Measurements from ENCODE around the gene ADGRD1. TPM values are rescaled to one million over a fixed set of nuclear protein-coding genes. Genes with fewer than 3 reads are reported as not detected.

ADGRD1 gene
- total and polyA plus RNA-seq, 3 experiments from 2014 or later, result 1.1 to 1.3 TPM; not detected in 1

DNA sequence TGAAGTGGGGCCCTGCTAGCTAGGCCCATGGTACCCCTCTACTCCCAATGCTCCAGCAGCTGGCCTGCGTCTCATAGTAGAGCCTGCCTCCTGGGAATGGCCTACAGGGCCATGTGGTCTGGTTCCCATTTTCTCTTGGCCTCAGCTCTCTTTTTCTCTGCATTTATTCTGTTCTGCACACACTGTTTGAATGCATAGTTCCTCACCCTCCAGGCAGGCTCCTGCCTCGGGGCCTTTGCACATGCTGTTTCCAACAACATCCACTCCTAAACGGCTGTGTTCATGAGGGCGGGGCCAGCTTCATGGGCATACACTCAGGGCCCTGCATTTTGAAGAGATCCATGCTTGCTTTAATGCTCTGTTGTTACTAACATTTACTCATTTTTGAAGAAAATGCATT is 204.0 kb downstream of the ADGRD1 start:
- Mint-ChIP-seq H3K27me3 (peaks cover 19 to 29% of the 10 kb centered on the region in 2 donors), H3K27ac (no peak overlapping the region), H3K9me3 (no peaks in the 10 kb centered on the region), H3K4me1 (no peaks in the 10 kb centered on the region), H3K36me3 (no peaks in the 10 kb centered on the region), H3K4me3 (no peak overlapping the region)
- no peaks in the 10 kb centered on the region for H3K27me3 ChIP-seq (ENCODE audit: insufficient read depth, low read length, poor library complexity, severe bottlenecking)
- ChIA-PET CTCF (no interaction called here), POLR2A (no interaction called here)
- no peaks in the 10 kb centered on the region for H3K36me3 ChIP-seq (ENCODE audit: insufficient read depth, low read length)
- DNase-seq, result no peak
- H3K4me3 ChIP-seq (ENCODE audit: low read length), result no peak overlapping the region
- no peaks in the 10 kb centered on the region for H3K4me1 ChIP-seq (ENCODE audit: insufficient read depth, low read length)
- H3K27ac ChIP-seq (ENCODE audit: low read depth, low read length), result no peak overlapping the region
- no peaks in the 10 kb centered on the region for H3K9me3 ChIP-seq (ENCODE audit: low read length)

DNA sequence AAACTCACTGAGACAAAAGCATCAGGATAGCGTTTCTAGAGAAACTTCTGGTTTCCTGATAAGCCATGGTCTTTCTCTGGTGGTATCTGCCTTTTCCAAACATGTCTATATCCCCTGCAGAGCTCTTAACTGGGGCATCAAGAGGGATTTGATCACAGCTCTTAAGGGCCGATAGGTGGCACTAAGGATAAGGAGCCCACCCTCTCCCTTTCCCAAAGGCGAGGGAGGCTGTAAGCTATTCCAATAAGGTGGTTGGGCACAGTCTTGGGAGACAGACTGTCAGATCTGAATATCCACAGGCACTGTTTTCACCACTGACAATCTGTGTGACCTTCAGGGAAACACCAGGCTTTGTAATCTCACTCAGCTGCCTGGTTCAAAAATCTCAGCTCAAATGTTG is 206.0 kb downstream of the ADGRD1 start:
- Histone ChIP-seq H3K4me3 (ENCODE audit: low read length) (no peak overlapping the region), H3K4me1 (ENCODE audit: insufficient read depth, low read length) (no peaks in the 10 kb centered on the region), H3K9me3 (ENCODE audit: low read length) (no peaks in the 10 kb centered on the region), H3K27ac (ENCODE audit: low read depth, low read length) (no peak overlapping the region), H3K27me3 (ENCODE audit: insufficient read depth, low read length, poor library complexity, severe bottlenecking) (no peaks in the 10 kb centered on the region), H3K36me3 (ENCODE audit: insufficient read depth, low read length) (no peaks in the 10 kb centered on the region)
- H3K27ac Mint-ChIP-seq, result no peak overlapping the region
- H3K4me3 Mint-ChIP-seq, result no peak overlapping the region
- no peaks in the 10 kb centered on the region for H3K9me3 Mint-ChIP-seq
- no peaks in the 10 kb centered on the region for H3K4me1 Mint-ChIP-seq
- CTCF ChIA-PET, result no interaction called here
- POLR2A ChIA-PET, result no interaction called here
- H3K36me3 Mint-ChIP-seq, result no peaks in the 10 kb centered on the region
- peaks cover 11 to 13% of the 10 kb centered on the region in 2 donors for H3K27me3 Mint-ChIP-seq
- DNase-seq, result no peak

GRCh38 chr12:131162113-131162512 is 208.4 kb downstream of the ADGRD1 start:
- CTCF ChIA-PET, result no interaction called here
- no peaks in the 10 kb centered on the region for H3K36me3 Mint-ChIP-seq
- H3K4me1 Mint-ChIP-seq, result no peaks in the 10 kb centered on the region
- H3K4me3 ChIP-seq (ENCODE audit: low read length), result no peak overlapping the region
- no peaks in the 10 kb centered on the region for H3K36me3 ChIP-seq (ENCODE audit: insufficient read depth, low read length)
- H3K9me3 Mint-ChIP-seq, result no peaks in the 10 kb centered on the region
- no peaks in the 10 kb centered on the region for H3K4me1 ChIP-seq (ENCODE audit: insufficient read depth, low read length)
- no peaks in the 10 kb centered on the region for H3K27me3 ChIP-seq (ENCODE audit: insufficient read depth, low read length, poor library complexity, severe bottlenecking)
- H3K27ac Mint-ChIP-seq, result no peak overlapping the region
- POLR2A ChIA-PET, result no interaction called here
- no peak for DNase-seq
- peaks cover 11 to 18% of the 10 kb centered on the region in 2 donors for H3K27me3 Mint-ChIP-seq
- H3K9me3 ChIP-seq (ENCODE audit: low read length), result no peaks in the 10 kb centered on the region
- H3K4me3 Mint-ChIP-seq, result no peak overlapping the region
- H3K27ac ChIP-seq (ENCODE audit: low read depth, low read length), result no peak overlapping the region

DNA sequence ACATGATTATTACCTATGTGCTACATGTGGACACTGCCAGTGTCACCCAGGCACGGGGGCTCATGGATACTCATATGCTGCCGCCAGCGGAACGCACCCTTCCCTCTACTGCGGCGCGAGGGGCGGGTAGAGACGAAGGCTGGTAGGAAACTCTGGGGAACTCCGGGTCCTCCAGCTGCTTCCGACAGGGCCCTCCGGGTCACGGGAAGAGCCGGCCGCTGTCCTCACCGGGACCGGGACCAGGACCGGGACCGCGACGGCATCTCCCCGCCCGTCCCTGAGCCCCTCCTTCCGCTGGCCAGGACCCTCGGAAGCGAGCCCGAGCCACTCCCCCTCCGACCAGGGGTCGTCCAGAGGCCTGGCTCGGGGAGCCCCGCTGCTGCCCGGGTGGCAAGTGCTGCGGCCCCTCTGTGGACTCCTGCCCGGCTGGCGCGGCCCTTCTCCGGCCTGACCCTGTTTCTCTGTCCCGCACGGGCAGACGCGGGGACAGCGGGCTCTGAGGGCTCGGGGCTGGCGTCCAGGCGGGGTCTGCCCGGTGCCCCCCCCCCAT is 209.6 kb downstream of the ADGRD1 start:
- POLR2A ChIA-PET, result no interaction called here

DNA sequence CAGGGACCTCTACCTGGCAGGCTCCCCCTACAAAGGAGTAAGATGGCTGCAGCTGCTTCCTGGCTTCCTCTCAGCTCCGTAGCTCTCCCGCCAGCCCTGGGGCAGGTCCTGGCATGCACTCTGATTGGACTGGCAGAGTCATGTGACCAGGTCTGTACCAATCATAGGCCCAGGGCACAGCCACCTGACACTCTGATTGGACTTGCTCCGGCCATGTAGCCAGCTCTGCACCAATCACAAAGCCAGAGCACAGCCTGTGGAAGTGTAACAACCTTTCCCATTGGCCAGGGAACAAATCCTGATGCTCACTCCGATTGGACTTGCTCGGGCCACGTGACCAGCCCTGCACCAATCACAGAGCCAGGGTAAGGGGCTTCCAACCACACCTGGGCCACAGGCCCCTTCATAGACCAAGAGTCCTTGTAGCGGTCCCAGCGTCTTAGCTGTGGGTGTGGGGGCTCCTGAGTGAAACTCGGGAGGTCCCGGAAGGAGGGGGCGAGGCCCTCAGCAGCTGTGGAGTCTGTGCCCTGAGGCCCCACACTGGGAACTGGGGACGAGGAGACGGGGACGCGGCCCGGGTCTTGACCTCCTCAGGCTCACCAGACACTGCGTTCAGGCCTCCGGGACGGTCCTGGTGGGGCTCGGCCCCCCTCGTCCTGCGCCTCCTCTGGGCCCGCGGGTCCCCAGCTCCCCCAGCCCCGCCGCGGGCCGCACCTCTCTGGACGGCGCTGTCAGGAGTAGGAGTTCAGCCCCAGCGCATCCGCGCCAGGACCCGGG is 210.6 kb downstream of the ADGRD1 start:
- POLR2A ChIA-PET, result no interaction called here
- no peak for DNase-seq
- H3K27me3 ChIP-seq (ENCODE audit: insufficient read depth, low read length, poor library complexity, severe bottlenecking), result no peaks in the 10 kb centered on the region
- H3K36me3 Mint-ChIP-seq, result no peaks in the 10 kb centered on the region
- peaks cover 11 to 30% of the 10 kb centered on the region in 2 donors for H3K27me3 Mint-ChIP-seq
- H3K9me3 Mint-ChIP-seq, result no peaks in the 10 kb centered on the region
- H3K27ac Mint-ChIP-seq, result no peak overlapping the region
- H3K4me3 ChIP-seq (ENCODE audit: low read length), result no peak overlapping the region
- no peaks in the 10 kb centered on the region for H3K36me3 ChIP-seq (ENCODE audit: insufficient read depth, low read length)
- H3K9me3 ChIP-seq (ENCODE audit: low read length), result no peaks in the 10 kb centered on the region
- CTCF ChIA-PET, result no interaction called here
- no peak overlapping the region for H3K27ac ChIP-seq (ENCODE audit: low read depth, low read length)
- no peak overlapping the region for H3K4me3 Mint-ChIP-seq
- H3K4me1 ChIP-seq (ENCODE audit: insufficient read depth, low read length), result no peaks in the 10 kb centered on the region
- H3K4me1 Mint-ChIP-seq, result no peaks in the 10 kb centered on the region

More for the DNA sequence above, 209.6 kb downstream of the ADGRD1 start:
- Histone ChIP-seq H3K9me3 (ENCODE audit: low read length) (no peaks in the 10 kb centered on the region), H3K36me3 (ENCODE audit: insufficient read depth, low read length) (no peaks in the 10 kb centered on the region), H3K27me3 (ENCODE audit: insufficient read depth, low read length, poor library complexity, severe bottlenecking) (no peaks in the 10 kb centered on the region), H3K27ac (ENCODE audit: low read depth, low read length) (no peak overlapping the region), H3K4me1 (ENCODE audit: insufficient read depth, low read length) (no peaks in the 10 kb centered on the region), H3K4me3 (ENCODE audit: low read length) (no peak overlapping the region)
- DNase-seq, result no peak
- H3K9me3 Mint-ChIP-seq, result no peaks in the 10 kb centered on the region
- no peaks in the 10 kb centered on the region for H3K36me3 Mint-ChIP-seq
- no peak overlapping the region for H3K27ac Mint-ChIP-seq
- no peak overlapping the region for H3K4me3 Mint-ChIP-seq
- H3K4me1 Mint-ChIP-seq, result no peaks in the 10 kb centered on the region
- peaks cover 11 to 25% of the 10 kb centered on the region in 2 donors for H3K27me3 Mint-ChIP-seq
- CTCF ChIA-PET, result no interaction called here

GRCh38 chr12:131166717-131167116 is 213.0 kb downstream of the ADGRD1 start:
- H3K27ac Mint-ChIP-seq, result no peak overlapping the region

DNA sequence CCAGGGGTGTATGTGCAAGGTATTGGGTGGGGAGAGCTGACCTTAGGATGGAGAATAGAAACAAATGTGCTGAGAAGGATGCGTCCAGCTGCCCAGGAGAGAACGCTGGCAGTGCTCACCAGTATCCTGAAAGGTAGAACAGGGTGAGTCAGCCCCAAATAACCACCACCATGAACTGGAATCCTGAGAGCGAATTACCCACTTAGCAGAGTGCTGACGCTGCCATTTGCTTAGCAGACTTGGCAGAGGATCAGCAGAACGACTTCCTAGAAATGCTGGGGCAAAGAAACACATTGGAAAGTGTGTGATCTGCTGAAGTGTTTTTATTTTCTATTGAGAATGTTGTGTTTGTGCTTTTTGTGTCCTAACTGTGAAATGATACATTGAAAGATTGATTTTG is 213.6 kb downstream of the ADGRD1 start:
- peaks cover 12 to 46% of the 10 kb centered on the region in 2 donors for H3K27me3 Mint-ChIP-seq
- H3K4me1 Mint-ChIP-seq, result no peaks in the 10 kb centered on the region
- no peak overlapping the region for H3K27ac Mint-ChIP-seq
- no peaks in the 10 kb centered on the region for H3K27me3 ChIP-seq (ENCODE audit: insufficient read depth, low read length, poor library complexity, severe bottlenecking)
- no peaks in the 10 kb centered on the region for H3K4me1 ChIP-seq (ENCODE audit: insufficient read depth, low read length)
- H3K4me3 Mint-ChIP-seq, result no peak overlapping the region
- CTCF ChIA-PET, result no interaction called here
- no peaks in the 10 kb centered on the region for H3K9me3 ChIP-seq (ENCODE audit: low read length)
- H3K4me3 ChIP-seq (ENCODE audit: low read length), result no peak overlapping the region
- H3K36me3 Mint-ChIP-seq, result no peaks in the 10 kb centered on the region
- no peak overlapping the region for H3K27ac ChIP-seq (ENCODE audit: low read depth, low read length)
- POLR2A ChIA-PET, result no interaction called here
- H3K36me3 ChIP-seq (ENCODE audit: insufficient read depth, low read length), result no peaks in the 10 kb centered on the region
- DNase-seq, result no peak
- H3K9me3 Mint-ChIP-seq, result peaks cover 0 to 3% (median 0%) of the 10 kb centered on the region in 5 donors

More at GRCh38 chr12:131166717-131167116, 213.0 kb downstream of the ADGRD1 start:
- Mint-ChIP-seq H3K4me1 (no peaks in the 10 kb centered on the region), H3K4me3 (no peak overlapping the region), H3K36me3 (no peaks in the 10 kb centered on the region), H3K9me3 (no peaks in the 10 kb centered on the region), H3K27me3 (peaks cover 15 to 46% of the 10 kb centered on the region in 2 donors)
- H3K27ac ChIP-seq (ENCODE audit: low read depth, low read length), result no peak overlapping the region
- no peak overlapping the region for H3K4me3 ChIP-seq (ENCODE audit: low read length)
- no peaks in the 10 kb centered on the region for H3K36me3 ChIP-seq (ENCODE audit: insufficient read depth, low read length)
- no peaks in the 10 kb centered on the region for H3K9me3 ChIP-seq (ENCODE audit: low read length)
- POLR2A ChIA-PET, result no interaction called here
- no peaks in the 10 kb centered on the region for H3K27me3 ChIP-seq (ENCODE audit: insufficient read depth, low read length, poor library complexity, severe bottlenecking)
- DNase-seq, result no peak
- no peaks in the 10 kb centered on the region for H3K4me1 ChIP-seq (ENCODE audit: insufficient read depth, low read length)
- CTCF ChIA-PET, result no interaction called here

- ChIA-PET POLR2A (no interaction called here), CTCF (no interaction called here)
- Mint-ChIP-seq H3K9me3 (peaks cover 10 to 19% (median 12%) of the 10 kb centered on the region in 5 donors), H3K36me3 (no peaks in the 10 kb centered on the region), H3K4me3 (no peak overlapping the region), H3K4me1 (no peaks in the 10 kb centered on the region), H3K27ac (no peak overlapping the region), H3K27me3 (peaks cover 11 to 41% of the 10 kb centered on the region in 2 donors)
- no peak overlapping the region for H3K4me3 ChIP-seq (ENCODE audit: low read length)
- H3K27me3 ChIP-seq (ENCODE audit: insufficient read depth, low read length, poor library complexity, severe bottlenecking), result no peaks in the 10 kb centered on the region
- DNase-seq, result no peak
- H3K9me3 ChIP-seq (ENCODE audit: low read length), result no peaks in the 10 kb centered on the region
- no peaks in the 10 kb centered on the region for H3K4me1 ChIP-seq (ENCODE audit: insufficient read depth, low read length)
- no peaks in the 10 kb centered on the region for H3K36me3 ChIP-seq (ENCODE audit: insufficient read depth, low read length)
- no peak overlapping the region for H3K27ac ChIP-seq (ENCODE audit: low read depth, low read length)
Measured at GRCh38 chr12:131171029-131171428, 217.3 kb downstream of the ADGRD1 start.

Data from CD8-positive, alpha-beta memory T cell (primary cell).